HUES48 (cell line): ENCODE measurements around the gene CTSD.

Experiments used
- H3K27ac ChIP-seq: one replicate; pipeline ENCODE4 v1.7.0; 2013; ENCODE audit warnings: low read depth, low read length, inconsistent platforms
- H3K27me3 ChIP-seq: 2 replicates; pipeline ENCODE4 v1.6.1; 2013; ENCODE audit warnings: mild to moderate bottlenecking, low read length; ENCODE audit not compliant: control insufficient read depth, insufficient read depth
- H3K36me3 ChIP-seq: 2 replicates; pipeline ENCODE4 v1.6.1; 2013; ENCODE audit warnings: low read length; ENCODE audit not compliant: control insufficient read depth, insufficient read depth
- H3K4me1 ChIP-seq: 2 replicates; pipeline ENCODE4 v1.6.1; 2013; ENCODE audit warnings: mild to moderate bottlenecking, low read length; ENCODE audit not compliant: control insufficient read depth, insufficient read depth
- H3K4me3 ChIP-seq: 2 replicates; pipeline ENCODE4 v1.5.1; 2013; ENCODE audit warnings: mild to moderate bottlenecking, low read depth, low read length
- H3K9ac ChIP-seq: 2 replicates; pipeline ENCODE4 v1.6.1; 2013; ENCODE audit warnings: mild to moderate bottlenecking, low read depth, low read length, moderate library complexity
- H3K9me3 ChIP-seq: 2 replicates; pipeline ENCODE4 v1.6.1; 2013; ENCODE audit warnings: low read length; ENCODE audit not compliant: control insufficient read depth, insufficient read depth

CTSD gene

GRCh38 chr11:1708716-1709115 lies 55.0 kb downstream of the CTSD start:
- Histone ChIP-seq H3K4me3 (no peak overlapping the region), H3K9ac (no peak overlapping the region), H3K27me3 (peaks cover 7% of the 10 kb centered on the region; the same call in 1 of the 2 replicates), H3K36me3 (no peaks in the 10 kb centered on the region), H3K9me3 (0 out of 2 replicates have a peak, but pooled peaks cover 11% of the 10 kb centered on the region), H3K27ac (no peak overlapping the region), H3K4me1 (no peaks in the 10 kb centered on the region)

- Histone ChIP-seq H3K9me3 (0 out of 2 replicates have a peak, but pooled peaks cover 11% of the 10 kb centered on the region), H3K27ac (no peak overlapping the region), H3K4me1 (no peaks in the 10 kb centered on the region), H3K9ac (no peak overlapping the region), H3K27me3 (peaks cover 7% of the 10 kb centered on the region; the same call in 1 of the 2 replicates), H3K36me3 (no peaks in the 10 kb centered on the region), H3K4me3 (no peak overlapping the region)
Observed at GRCh38 chr11:1707751-1708150, 56.0 kb downstream of the CTSD start.

- H3K9ac ChIP-seq = no peak overlapping the region
- H3K4me3 ChIP-seq = no peak overlapping the region
- H3K9me3 ChIP-seq = 0 out of 2 replicates have a peak, but pooled peaks cover 11% of the 10 kb centered on the region
- H3K27me3 ChIP-seq = peaks cover 7% of the 10 kb centered on the region; the same call in 1 of the 2 replicates
- no peak overlapping the region for H3K27ac ChIP-seq
- no peaks in the 10 kb centered on the region for H3K36me3 ChIP-seq
- no peaks in the 10 kb centered on the region for H3K4me1 ChIP-seq
Observed at GRCh38 chr11:1706634-1707400, 56.9 kb downstream of the CTSD start.

- no peaks in the 10 kb centered on the region for H3K36me3 ChIP-seq
- H3K27ac ChIP-seq = no peak overlapping the region
- 0 out of 2 replicates have a peak, but pooled peaks cover 11% of the 10 kb centered on the region for H3K9me3 ChIP-seq
- no peak overlapping the region for H3K9ac ChIP-seq
- no peak overlapping the region for H3K4me3 ChIP-seq
- H3K4me1 ChIP-seq = no peaks in the 10 kb centered on the region
- peaks cover 7% of the 10 kb centered on the region; the same call in 1 of the 2 replicates for H3K27me3 ChIP-seq
Observed at GRCh38 chr11:1705126-1706052, 58.3 kb downstream of the CTSD start.

GRCh38 chr11:1703146-1703545 lies 60.6 kb downstream of the CTSD start:
- Histone ChIP-seq H3K4me1 (no peaks in the 10 kb centered on the region), H3K27me3 (peaks cover 5% of the 10 kb centered on the region; the same call in 1 of the 2 replicates), H3K4me3 (no peak overlapping the region), H3K27ac (no peak overlapping the region), H3K9me3 (0 out of 2 replicates have a peak, but pooled peaks cover 11% of the 10 kb centered on the region), H3K36me3 (no peaks in the 10 kb centered on the region), H3K9ac (no peak overlapping the region)
